ENCODE data around the gene NMUR1.

NMUR1 gene

DNA sequence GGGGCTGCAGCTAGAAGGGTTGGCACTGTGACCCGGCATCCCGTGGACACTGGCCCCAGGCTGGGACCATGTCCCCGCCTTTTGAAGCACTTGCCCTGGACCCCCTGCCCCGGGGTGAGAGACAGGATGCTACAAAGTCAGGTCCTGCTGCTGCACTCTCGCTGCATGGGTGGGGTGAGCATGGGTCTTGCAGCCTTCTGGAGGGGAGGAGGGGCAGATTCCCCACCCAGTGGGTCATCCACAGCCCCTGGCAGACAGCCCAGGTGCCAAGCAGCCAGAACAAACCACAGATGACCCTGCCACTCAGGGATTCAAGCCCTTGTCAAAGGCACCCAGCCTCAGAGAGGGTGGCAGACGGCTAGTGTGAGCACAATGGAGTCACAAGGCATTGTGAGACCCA, 5.7 kb upstream of the NMUR1 start:
- H3K4me3 ChIP-seq (ENCODE audit: low read length) = no peak overlapping the region
- H3K27ac ChIP-seq (ENCODE audit: low read length) = no peak overlapping the region
- H3K36me3 ChIP-seq (ENCODE audit: control insufficient read depth, insufficient read depth, low read length) = no peaks in the 10 kb centered on the region
- peaks cover 2% of the 10 kb centered on the region; the same call in 1 of the 2 replicates for H3K4me1 ChIP-seq (ENCODE audit: control insufficient read depth, insufficient read depth, low read length)
- no peaks in the 10 kb centered on the region for H3K27me3 ChIP-seq (ENCODE audit: control insufficient read depth, insufficient read depth, low read length)
- H3K9me3 ChIP-seq (ENCODE audit: control insufficient read depth, insufficient read depth, low read length) = no peaks in the 10 kb centered on the region
- no CpG with 5 or more reads among the region's 6 CpGs for WGBS (ENCODE audit: insufficient coverage, insufficient read length)
- DNase-seq (ENCODE audit: low read depth, low spot score) = no peak

DNA sequence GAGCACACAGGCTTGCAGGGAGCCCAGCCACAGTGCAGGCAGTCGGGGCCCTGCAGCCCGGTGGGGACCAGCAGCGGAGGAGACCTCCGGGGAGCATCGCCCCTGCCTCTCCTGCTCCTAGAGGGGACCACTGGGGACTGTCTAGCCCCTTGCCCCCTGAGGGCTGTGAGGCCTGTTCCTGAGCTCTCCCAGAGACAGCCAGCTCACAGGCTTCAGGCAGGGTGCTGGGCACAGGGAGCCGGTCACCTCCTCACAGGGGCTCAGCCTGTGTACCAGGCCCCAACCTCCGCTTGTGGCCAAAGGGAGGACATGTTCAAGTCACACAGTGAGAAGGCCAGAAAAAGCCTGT, 3.5 kb upstream of the NMUR1 start:
- Histone ChIP-seq H3K4me1 (ENCODE audit: control insufficient read depth, insufficient read depth, low read length) (peaks cover 2% of the 10 kb centered on the region; the same call in 1 of the 2 replicates), H3K4me3 (ENCODE audit: low read length) (no peak overlapping the region), H3K27me3 (ENCODE audit: control insufficient read depth, insufficient read depth, low read length) (peaks cover 3% of the 10 kb centered on the region; the same call in 1 of the 2 replicates), H3K27ac (ENCODE audit: low read length) (no peak overlapping the region), H3K9me3 (ENCODE audit: control insufficient read depth, insufficient read depth, low read length) (no peaks in the 10 kb centered on the region), H3K36me3 (ENCODE audit: control insufficient read depth, insufficient read depth, low read length) (no peaks in the 10 kb centered on the region)
- no CpG with 5 or more reads among the region's 7 CpGs for WGBS (ENCODE audit: insufficient coverage, insufficient read length)
- DNase-seq (ENCODE audit: low read depth, low spot score) = no peak

DNA sequence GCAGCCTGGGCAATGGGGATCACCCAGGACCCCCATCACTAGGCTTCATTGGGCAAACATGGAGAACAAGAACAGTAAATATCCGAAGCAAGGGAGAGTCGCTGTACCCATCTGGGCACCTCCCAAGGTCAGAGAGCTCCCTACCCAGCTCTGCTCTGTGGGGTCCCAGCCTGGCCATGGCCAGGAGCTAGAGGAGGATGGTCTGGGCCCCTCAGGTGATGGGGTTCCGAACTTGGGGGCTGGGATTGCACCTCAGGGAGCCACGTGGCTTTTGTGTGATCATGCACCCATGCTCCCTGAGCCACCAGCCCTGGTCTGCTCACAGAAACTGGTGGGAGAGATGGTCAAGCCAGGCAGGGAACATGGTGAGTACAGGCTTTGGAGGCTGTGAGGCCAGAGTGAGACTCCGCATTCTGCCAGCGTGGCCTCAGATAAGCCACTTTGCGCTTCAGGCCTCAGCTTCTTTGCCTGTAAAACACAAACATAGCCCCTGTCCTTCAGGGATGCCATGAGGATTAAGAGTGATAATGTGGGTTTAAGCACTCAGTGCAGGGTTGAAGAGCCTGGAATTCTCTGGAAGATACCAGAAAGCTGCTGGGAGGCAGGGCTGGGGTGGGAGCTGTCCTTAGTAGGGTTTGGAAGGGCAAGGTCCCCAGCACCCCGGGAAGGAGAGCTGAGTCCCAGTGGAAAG, 3.0 kb upstream of the NMUR1 start:
- H3K27ac ChIP-seq (ENCODE audit: low read length) = no peak overlapping the region
- H3K36me3 ChIP-seq (ENCODE audit: control insufficient read depth, insufficient read depth, low read length) = no peaks in the 10 kb centered on the region
- no peaks in the 10 kb centered on the region for H3K9me3 ChIP-seq (ENCODE audit: control insufficient read depth, insufficient read depth, low read length)
- H3K4me1 ChIP-seq (ENCODE audit: control insufficient read depth, insufficient read depth, low read length) = peaks cover 2% of the 10 kb centered on the region; the same call in 1 of the 2 replicates
- no CpG with 5 or more reads among the region's 8 CpGs for WGBS (ENCODE audit: insufficient coverage, insufficient read length)
- peaks cover 3% of the 10 kb centered on the region; the same call in 1 of the 2 replicates for H3K27me3 ChIP-seq (ENCODE audit: control insufficient read depth, insufficient read depth, low read length)
- H3K4me3 ChIP-seq (ENCODE audit: low read length) = no peak overlapping the region
- no peak for DNase-seq (ENCODE audit: low read depth, low spot score)

DNA sequence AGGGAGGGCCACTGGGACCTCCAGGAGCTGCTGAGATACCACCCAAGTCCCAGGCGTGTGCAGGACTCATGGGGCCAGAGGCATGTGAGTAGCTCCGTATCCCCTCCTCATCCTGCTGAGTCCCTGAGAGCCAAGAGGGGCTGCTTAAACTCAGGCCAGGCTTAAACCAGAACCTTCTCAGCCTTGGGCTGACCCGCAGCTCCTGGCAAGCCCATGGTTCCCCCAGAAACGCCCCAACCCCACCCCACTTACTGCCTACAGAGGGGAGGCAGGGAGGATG, 2.5 kb upstream of the NMUR1 start:
- Histone ChIP-seq H3K27me3 (ENCODE audit: control insufficient read depth, insufficient read depth, low read length) (peaks cover 3% of the 10 kb centered on the region; the same call in 1 of the 2 replicates), H3K4me1 (ENCODE audit: control insufficient read depth, insufficient read depth, low read length) (peaks cover 2% of the 10 kb centered on the region; the same call in 1 of the 2 replicates), H3K4me3 (ENCODE audit: low read length) (no peak overlapping the region), H3K9me3 (ENCODE audit: control insufficient read depth, insufficient read depth, low read length) (no peaks in the 10 kb centered on the region), H3K27ac (ENCODE audit: low read length) (no peak overlapping the region), H3K36me3 (ENCODE audit: control insufficient read depth, insufficient read depth, low read length) (no peaks in the 10 kb centered on the region)
- DNase-seq (ENCODE audit: low read depth, low spot score) = no peak
- WGBS (ENCODE audit: insufficient coverage, insufficient read length) = no CpG with 5 or more reads among the region's 4 CpGs

DNA sequence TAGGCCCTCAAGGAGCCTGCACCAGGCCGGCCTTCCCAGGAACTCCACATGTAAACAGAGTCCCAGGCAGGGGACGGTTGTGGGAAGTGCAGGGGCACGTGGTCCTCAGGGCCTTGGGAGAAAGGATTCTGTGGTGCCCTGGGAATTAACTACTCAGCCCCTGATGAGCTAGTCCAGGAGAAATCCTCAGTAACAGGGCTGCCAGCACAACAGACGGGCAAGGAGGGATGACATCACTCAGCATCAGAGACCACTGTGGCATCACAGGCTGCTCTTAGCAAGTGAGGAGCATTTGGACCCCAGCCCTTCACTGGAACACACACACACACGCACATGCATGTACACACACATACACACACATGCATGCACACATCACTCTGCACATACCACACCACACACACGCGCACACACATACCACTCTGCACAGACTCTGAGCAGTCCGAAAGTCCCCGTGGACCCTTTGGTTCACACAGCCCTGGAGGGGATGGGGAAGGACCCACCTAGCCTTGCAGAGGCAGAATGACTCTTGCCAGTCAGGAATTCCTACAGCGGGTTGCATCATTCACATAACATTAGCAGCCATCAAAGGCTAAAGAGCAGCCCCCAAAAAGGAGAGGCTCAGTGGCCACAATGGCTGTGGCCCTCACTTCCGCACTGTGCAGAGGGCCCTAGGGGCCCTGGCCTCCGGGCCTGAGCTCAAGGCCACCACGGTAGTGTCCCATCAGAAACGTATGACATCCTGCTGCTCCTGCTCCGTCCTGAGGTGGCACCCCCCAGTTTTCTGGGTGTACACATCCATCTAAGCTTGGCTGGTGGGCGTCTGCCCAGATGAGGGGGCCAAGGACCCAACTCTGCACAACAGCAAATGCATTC, 1.9 kb upstream of the NMUR1 start:
- no peaks in the 10 kb centered on the region for H3K9me3 ChIP-seq (ENCODE audit: control insufficient read depth, insufficient read depth, low read length)
- H3K27me3 ChIP-seq (ENCODE audit: control insufficient read depth, insufficient read depth, low read length) = peaks cover 3% of the 10 kb centered on the region; the same call in 1 of the 2 replicates
- no peak for DNase-seq (ENCODE audit: low read depth, low spot score)
- no peak overlapping the region for H3K27ac ChIP-seq (ENCODE audit: low read length)
- no CpG with 5 or more reads among the region's 16 CpGs for WGBS (ENCODE audit: insufficient coverage, insufficient read length)
- no peaks in the 10 kb centered on the region for H3K36me3 ChIP-seq (ENCODE audit: control insufficient read depth, insufficient read depth, low read length)
- no peak overlapping the region for H3K4me3 ChIP-seq (ENCODE audit: low read length)
- peaks cover 2% of the 10 kb centered on the region; the same call in 1 of the 2 replicates for H3K4me1 ChIP-seq (ENCODE audit: control insufficient read depth, insufficient read depth, low read length)

DNA sequence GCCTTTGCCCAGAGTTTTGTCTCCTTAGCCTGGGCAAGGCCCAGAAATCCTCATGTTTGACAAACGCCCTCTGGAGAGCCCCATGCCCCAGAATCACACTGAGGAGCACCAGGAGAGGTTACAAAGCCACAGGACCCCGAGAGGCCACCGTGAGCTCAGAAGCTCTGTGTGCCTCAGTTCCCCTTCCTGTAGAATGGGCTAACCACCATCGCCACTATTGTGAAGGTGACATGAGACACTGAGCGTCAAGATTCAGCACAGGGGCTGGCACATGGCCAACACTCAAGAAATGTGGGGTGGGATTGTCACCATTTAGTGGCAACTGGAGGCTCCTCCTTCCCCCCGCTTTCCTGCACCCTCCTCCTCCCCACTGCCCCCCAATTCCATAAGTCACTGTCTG, 1.2 kb upstream of the NMUR1 start:
- WGBS (ENCODE audit: insufficient coverage, insufficient read length) = no CpG with 5 or more reads among the region's 6 CpGs
- no peak overlapping the region for H3K27ac ChIP-seq (ENCODE audit: low read length)
- no peaks in the 10 kb centered on the region for H3K36me3 ChIP-seq (ENCODE audit: control insufficient read depth, insufficient read depth, low read length)
- H3K4me1 ChIP-seq (ENCODE audit: control insufficient read depth, insufficient read depth, low read length) = peaks cover 2% of the 10 kb centered on the region
- no peak for DNase-seq (ENCODE audit: low read depth, low spot score)
- H3K27me3 ChIP-seq (ENCODE audit: control insufficient read depth, insufficient read depth, low read length) = peaks cover 3% of the 10 kb centered on the region; the same call in 1 of the 2 replicates
- H3K4me3 ChIP-seq (ENCODE audit: low read length) = no peak overlapping the region
- H3K9me3 ChIP-seq (ENCODE audit: control insufficient read depth, insufficient read depth, low read length) = no peaks in the 10 kb centered on the region

DNA sequence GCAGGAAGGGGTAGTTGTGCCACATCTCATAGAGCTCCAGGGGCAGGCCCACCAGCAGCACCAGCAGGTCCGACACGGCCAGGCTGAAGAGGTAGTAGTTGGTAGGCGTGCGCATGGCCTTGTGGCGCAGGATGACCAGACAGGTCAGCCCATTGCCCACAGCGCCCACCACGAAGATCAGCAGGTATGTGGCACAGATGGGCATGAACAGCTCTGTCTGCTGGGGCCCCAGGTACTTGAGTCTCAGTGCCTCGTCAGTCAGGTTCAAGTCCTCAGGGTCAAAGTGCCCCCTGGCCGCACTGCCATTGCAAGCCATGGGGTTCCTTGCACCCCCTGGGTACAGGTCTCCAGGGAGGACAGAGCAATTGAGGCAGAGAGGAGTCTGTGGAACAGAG, 1.6 kb downstream of the NMUR1 start:
- DNase-seq (ENCODE audit: low read depth, low spot score) = no peak

DNA sequence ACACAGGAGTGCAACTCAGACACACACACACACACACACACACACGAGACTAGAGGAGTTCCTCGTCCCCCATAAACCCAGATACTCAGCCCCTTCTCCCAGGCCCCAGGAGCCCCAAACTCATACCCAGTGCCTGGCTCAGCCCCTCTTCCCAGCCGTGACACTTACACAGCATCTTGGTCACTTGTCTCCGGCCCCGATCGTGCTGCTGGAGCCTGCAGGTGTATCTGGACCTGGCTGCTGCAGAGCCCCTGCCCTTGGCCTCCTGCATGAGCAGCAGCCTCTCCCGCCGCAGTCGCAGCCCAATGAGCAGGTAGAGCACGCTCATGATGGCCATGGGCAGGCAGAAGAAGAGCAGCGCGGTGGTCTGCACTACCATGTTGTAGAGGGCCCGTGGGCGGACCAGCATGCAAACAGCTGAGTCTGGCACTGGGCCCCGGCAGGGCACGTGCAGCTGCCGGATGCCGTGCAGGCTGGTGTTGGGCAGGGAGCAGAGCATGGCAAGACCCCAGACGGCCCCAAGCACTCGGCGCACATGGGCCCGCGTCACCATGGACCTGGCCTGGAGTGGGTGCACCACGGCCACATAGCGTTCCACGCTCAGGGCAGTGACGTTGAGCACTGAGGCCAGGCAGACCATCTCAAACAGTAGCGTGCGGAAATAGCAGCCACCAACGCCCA, 2.1 kb downstream of the NMUR1 start:
- Histone ChIP-seq H3K27me3 (ENCODE audit: control insufficient read depth, insufficient read depth, low read length) (peaks cover 3% of the 10 kb centered on the region; the same call in 1 of the 2 replicates), H3K4me3 (ENCODE audit: low read length) (no peak overlapping the region), H3K36me3 (ENCODE audit: control insufficient read depth, insufficient read depth, low read length) (no peaks in the 10 kb centered on the region), H3K9me3 (ENCODE audit: control insufficient read depth, insufficient read depth, low read length) (no peaks in the 10 kb centered on the region), H3K27ac (ENCODE audit: low read length) (no peak overlapping the region), H3K4me1 (ENCODE audit: control insufficient read depth, insufficient read depth, low read length) (peaks cover 2% of the 10 kb centered on the region)
- WGBS (ENCODE audit: insufficient coverage, insufficient read length) = no CpG with 5 or more reads among the region's 30 CpGs
- no peak for DNase-seq (ENCODE audit: low read depth, low spot score)

More for the DNA sequence above, 1.6 kb downstream of the NMUR1 start:
- Histone ChIP-seq H3K27ac (ENCODE audit: low read length) (no peak overlapping the region), H3K4me1 (ENCODE audit: control insufficient read depth, insufficient read depth, low read length) (peaks cover 2% of the 10 kb centered on the region), H3K4me3 (ENCODE audit: low read length) (no peak overlapping the region), H3K9me3 (ENCODE audit: control insufficient read depth, insufficient read depth, low read length) (no peaks in the 10 kb centered on the region), H3K36me3 (ENCODE audit: control insufficient read depth, insufficient read depth, low read length) (no peaks in the 10 kb centered on the region), H3K27me3 (ENCODE audit: control insufficient read depth, insufficient read depth, low read length) (peaks cover 3% of the 10 kb centered on the region; the same call in 1 of the 2 replicates)
- no CpG with 5 or more reads among the region's 9 CpGs for WGBS (ENCODE audit: insufficient coverage, insufficient read length)

DNA sequence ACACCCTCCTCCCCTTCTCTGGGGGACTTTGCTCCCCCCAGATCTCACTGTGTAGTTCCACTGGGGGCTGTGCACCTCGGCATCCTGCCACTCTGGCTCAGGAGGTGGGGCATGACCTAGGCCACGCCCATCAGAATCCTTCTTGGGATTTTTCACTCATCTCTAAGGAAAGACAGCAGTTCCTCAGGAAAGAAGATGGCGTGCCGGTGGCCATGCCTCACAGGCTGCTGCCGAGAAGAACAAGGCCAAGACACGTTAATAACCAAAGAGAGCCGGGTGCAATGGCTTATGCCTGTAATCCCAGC, 3.2 kb downstream of the NMUR1 start:
- no CpG with 5 or more reads among the region's 7 CpGs for WGBS (ENCODE audit: insufficient coverage, insufficient read length)
- no peaks in the 10 kb centered on the region for H3K9me3 ChIP-seq (ENCODE audit: control insufficient read depth, insufficient read depth, low read length)
- H3K27ac ChIP-seq (ENCODE audit: low read length) = no peak overlapping the region
- peaks cover 2% of the 10 kb centered on the region for H3K4me1 ChIP-seq (ENCODE audit: control insufficient read depth, insufficient read depth, low read length)
- DNase-seq (ENCODE audit: low read depth, low spot score) = no peak
- H3K27me3 ChIP-seq (ENCODE audit: control insufficient read depth, insufficient read depth, low read length) = peaks cover 3% of the 10 kb centered on the region; the same call in 1 of the 2 replicates
- no peak overlapping the region for H3K4me3 ChIP-seq (ENCODE audit: low read length)
- H3K36me3 ChIP-seq (ENCODE audit: control insufficient read depth, insufficient read depth, low read length) = no peaks in the 10 kb centered on the region

DNA sequence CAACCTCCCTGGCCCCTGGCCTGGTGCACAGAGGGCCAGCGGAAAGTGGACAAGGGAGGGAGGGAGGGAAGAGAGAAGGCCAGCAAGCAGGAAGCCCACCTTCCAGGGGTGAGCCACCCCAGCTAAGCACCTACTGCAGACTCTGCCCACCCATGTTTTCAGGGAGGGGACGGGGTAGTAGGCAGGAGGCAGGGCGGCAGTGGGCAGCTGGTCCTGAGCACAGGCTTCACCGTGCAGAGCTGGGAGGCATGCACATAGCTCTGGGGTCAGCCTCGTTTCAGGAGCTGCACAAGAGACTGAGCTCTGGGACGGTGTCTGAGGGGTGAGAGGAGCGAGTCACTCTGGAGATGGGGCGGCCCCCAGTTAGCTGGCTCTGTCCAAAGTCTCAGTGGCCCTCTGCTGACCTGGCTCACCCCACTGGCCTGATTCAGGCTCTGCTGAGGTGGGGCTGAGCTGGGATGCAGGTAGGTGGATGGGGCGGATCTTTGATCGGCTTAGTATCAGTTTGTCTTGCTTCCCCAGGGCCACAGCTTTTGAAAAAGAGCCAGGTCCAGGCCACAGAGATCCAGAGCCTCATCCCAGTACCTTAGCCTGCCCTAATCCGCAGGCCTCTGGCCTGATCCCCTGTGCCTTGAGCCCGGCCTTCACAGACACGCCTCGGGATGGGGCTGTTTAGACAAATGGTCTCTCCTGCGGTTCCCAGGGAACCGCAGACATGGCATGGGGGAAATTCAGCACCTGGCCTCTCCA, 3.7 kb downstream of the NMUR1 start:
- H3K36me3 ChIP-seq (ENCODE audit: control insufficient read depth, insufficient read depth, low read length) = no peaks in the 10 kb centered on the region
- no peak overlapping the region for H3K27ac ChIP-seq (ENCODE audit: low read length)
- H3K4me3 ChIP-seq (ENCODE audit: low read length) = no peak overlapping the region
- H3K4me1 ChIP-seq (ENCODE audit: control insufficient read depth, insufficient read depth, low read length) = no peaks in the 10 kb centered on the region; the same call in 1 of the 2 replicates
- H3K27me3 ChIP-seq (ENCODE audit: control insufficient read depth, insufficient read depth, low read length) = peaks cover 3% of the 10 kb centered on the region; the same call in 1 of the 2 replicates
- no peaks in the 10 kb centered on the region for H3K9me3 ChIP-seq (ENCODE audit: control insufficient read depth, insufficient read depth, low read length)
- no peak for DNase-seq (ENCODE audit: low read depth, low spot score)
- WGBS (ENCODE audit: insufficient coverage, insufficient read length) = no CpG with 5 or more reads among the region's 16 CpGs

Data from iPS DF 6.9 (cell line).